Panc1 (cell line): ENCODE measurements around the gene BRSK1. TPM values are rescaled to one million over a fixed set of nuclear protein-coding genes. Genes with fewer than 3 reads are reported as not detected.

Source experiments
- ATAC-seq: fragments of 200-7000 bp; cut with Tn5 transposase; 2 replicates; pipeline ENCODE4 v1.9.1; 2020; ENCODE audit warnings: mild to moderate bottlenecking, moderate library complexity
- BruUV-seq: library from RNA; stranded (reverse); fragments of 400-500 nt; replicated peaks from 2 replicates; lab custom pipeline; 2021; lab: Mats Ljungman, UMichigan
- CTCF ChIA-PET: fragments of 300-600 bp; sonication (Branson Sonifier 250); formaldehyde crosslinking; loops from one replicate; lab custom pipeline; 2022; ENCODE audit warnings: antibody characterized with exemption; lab: Charles Lee
- POLR2A ChIA-PET: fragments of 300-600 bp; sonication (Branson Sonifier 250); formaldehyde crosslinking; loops from one replicate; lab custom pipeline; 2022; ENCODE audit warnings: antibody characterized with exemption; lab: Charles Lee
- DNase-seq: peaks from one replicate; pipeline ENCODE4 v3.0.0-alpha.2; 2010; ENCODE audit warnings: low read depth, low spot score
- H3K27ac ChIP-seq: 2 replicates; pipeline ENCODE4 v1.5.1; 2011; ENCODE audit warnings: mild to moderate bottlenecking, low read length, inconsistent platforms
- H3K27me3 ChIP-seq: fragments of 200-500 bp; sonication (Bioruptor generic); 2 replicates; pipeline ENCODE4 v1.6.0; 2014; ENCODE audit warnings: low read length, inconsistent platforms; ENCODE audit not compliant: control insufficient read depth, insufficient read depth
- H3K36me3 ChIP-seq: fragments of 200-500 bp; sonication (Bioruptor generic); 2 replicates; pipeline ENCODE4 v1.5.1; 2014; ENCODE audit warnings: inconsistent platforms, mild to moderate bottlenecking, low read length, moderate library complexity; ENCODE audit not compliant: control insufficient read depth, insufficient read depth
- H3K4me1 ChIP-seq: 2 replicates; pipeline ENCODE4 v1.5.1; 2011; ENCODE audit warnings: inconsistent platforms, mild to moderate bottlenecking, low read length, moderate library complexity; ENCODE audit not compliant: control insufficient read depth, insufficient read depth
- H3K4me3 ChIP-seq, 2 experiments: 2 replicates each; pipeline ENCODE4 v1.5.1; 2011 to 2012; ENCODE audit warnings: low read depth in 2 of 2, low read length in 2 of 2, mild to moderate bottlenecking in 2 of 2, inconsistent platforms in 1 of 2, moderate library complexity in 1 of 2
- H3K9me3 ChIP-seq: fragments of 200-500 bp; sonication (Bioruptor generic); 2 replicates; pipeline ENCODE4 v1.5.1; 2014; ENCODE audit warnings: low read depth, mild to moderate bottlenecking, inconsistent platforms, low read length, moderate library complexity; ENCODE audit not compliant: control insufficient read depth, insufficient read depth
- CTCF ChIP-seq: fragments of 450-650 bp; IDR thresholded peaks from 2 replicates; pipeline ENCODE4 v1.5.1; 2017; ENCODE audit warnings: mild to moderate bottlenecking
- POLR2AphosphoS5 ChIP-seq: IDR thresholded peaks from 2 replicates; pipeline ENCODE4 v1.6.1; 2012; ENCODE audit warnings: mild to moderate bottlenecking, low read depth, low read length, moderate library complexity
- SIN3A ChIP-seq: IDR thresholded peaks from 2 replicates; pipeline ENCODE4 v1.6.1; 2012; ENCODE audit warnings: low read depth, mild to moderate bottlenecking, low read length, moderate library complexity, borderline replicate concordance; ENCODE audit not compliant: insufficient read depth
- TCF7L2 ChIP-seq: IDR thresholded peaks from 2 replicates; pipeline ENCODE4 v1.6.1; 2011; ENCODE audit warnings: mild to moderate bottlenecking, low read depth, low read length, inconsistent platforms
- in situ Hi-C: cut with HindIII; loops from 2 replicates; pipeline ENCODE4 v1.10.0; 2016; ENCODE audit warnings: low sequenced_read_pairs, low pct_unique_long_range_greater_than_20kb
- intact Hi-C: fragments of 100-400 bp; cut with micrococcal nuclease; formaldehyde crosslinking; loops from one replicate; pipeline ENCODE4 v1.10.0; 2022; ENCODE audit not compliant: unreplicated experiment
- total RNA-seq: library from RNA; stranded (reverse); gene quantifications from one replicate; pipeline ENCODE4 v1.2.1, GENCODE V29; 2021; ENCODE audit not compliant: unreplicated experiment
- TF ChIP-seq, protein P1 (sequence below), 2 experiments: IDR thresholded peaks; 2 replicates each; pipeline ENCODE4 v1.6.1; 2011 to 2012; ENCODE audit warnings: low read depth in 2 of 2, control low read depth in 1 of 2, low read length in 1 of 2, mild to moderate bottlenecking in 1 of 2, moderate library complexity in 1 of 2; ENCODE audit not compliant: insufficient read depth in 1 of 2

BRSK1 gene
- total RNA-seq, 1 experiment from 2014 or later = 7.9 TPM

DNA sequence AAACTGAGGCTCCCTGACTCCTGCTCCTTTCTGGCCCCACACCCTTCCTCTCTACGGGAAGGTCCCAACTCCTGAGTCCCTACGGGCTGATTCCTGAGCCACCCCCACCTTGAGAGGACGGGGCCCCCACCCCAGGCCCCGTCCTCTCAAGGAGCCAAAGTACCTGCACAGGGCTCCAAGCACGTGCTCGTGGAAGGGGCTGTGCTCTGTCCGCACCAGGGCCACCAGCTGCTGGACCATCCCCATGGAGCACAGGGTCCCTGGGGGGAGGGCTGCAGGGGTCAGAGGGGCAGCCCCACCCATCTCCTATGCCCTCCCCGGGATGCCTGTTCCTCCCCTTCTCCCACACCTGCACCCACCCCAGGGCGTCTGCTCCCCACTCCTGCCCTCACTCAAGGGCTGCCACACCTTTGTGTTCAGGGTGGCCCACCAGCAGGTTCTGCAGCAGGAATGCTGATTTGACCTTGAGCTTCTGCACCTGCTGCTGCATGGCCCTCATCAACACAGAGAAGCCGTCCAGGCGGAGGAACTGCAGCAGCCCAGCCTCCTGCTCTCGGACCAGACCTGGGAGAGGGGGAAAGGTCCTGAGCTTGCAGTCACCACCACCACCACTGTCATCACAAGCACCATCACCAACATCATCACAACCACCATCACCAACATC is 17.9 kb upstream of the BRSK1 start:
- intact Hi-C loops = no loop called here
- ATAC-seq = no peak
- in situ Hi-C loops = no loop called here

DNA sequence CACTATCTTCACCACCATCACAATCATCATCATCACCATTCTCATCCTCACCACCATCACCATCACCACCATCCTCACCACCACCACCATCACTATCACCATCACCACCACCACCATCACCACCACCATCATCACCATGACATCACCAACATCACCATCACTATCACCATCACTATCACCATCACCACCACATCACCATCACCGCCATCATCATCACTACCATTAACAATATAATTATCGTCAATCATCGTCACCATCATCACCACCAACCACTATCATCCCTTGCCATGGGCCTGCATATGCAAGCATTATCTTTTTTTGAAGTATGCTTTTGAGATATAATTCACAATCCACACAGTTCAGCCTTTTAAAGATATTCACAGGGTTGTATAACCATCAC is 17.4 kb upstream of the BRSK1 start:
- in situ Hi-C loops (no loop called here), intact Hi-C loops (no loop called here)
- Histone ChIP-seq H3K36me3 (no peaks in the 10 kb centered on the region), H3K4me3 (no peak overlapping the region), H3K27ac (no peak overlapping the region), H3K27me3 (no peaks in the 10 kb centered on the region), H3K4me1 (no peaks in the 10 kb centered on the region), H3K9me3 (no peaks in the 10 kb centered on the region)
- TF ChIP-seq TCF7L2 (no peak), POLR2AphosphoS5 (no peak), CTCF (no peak), SIN3A (no peak)
- TF ChIP-seq, protein P1, sequence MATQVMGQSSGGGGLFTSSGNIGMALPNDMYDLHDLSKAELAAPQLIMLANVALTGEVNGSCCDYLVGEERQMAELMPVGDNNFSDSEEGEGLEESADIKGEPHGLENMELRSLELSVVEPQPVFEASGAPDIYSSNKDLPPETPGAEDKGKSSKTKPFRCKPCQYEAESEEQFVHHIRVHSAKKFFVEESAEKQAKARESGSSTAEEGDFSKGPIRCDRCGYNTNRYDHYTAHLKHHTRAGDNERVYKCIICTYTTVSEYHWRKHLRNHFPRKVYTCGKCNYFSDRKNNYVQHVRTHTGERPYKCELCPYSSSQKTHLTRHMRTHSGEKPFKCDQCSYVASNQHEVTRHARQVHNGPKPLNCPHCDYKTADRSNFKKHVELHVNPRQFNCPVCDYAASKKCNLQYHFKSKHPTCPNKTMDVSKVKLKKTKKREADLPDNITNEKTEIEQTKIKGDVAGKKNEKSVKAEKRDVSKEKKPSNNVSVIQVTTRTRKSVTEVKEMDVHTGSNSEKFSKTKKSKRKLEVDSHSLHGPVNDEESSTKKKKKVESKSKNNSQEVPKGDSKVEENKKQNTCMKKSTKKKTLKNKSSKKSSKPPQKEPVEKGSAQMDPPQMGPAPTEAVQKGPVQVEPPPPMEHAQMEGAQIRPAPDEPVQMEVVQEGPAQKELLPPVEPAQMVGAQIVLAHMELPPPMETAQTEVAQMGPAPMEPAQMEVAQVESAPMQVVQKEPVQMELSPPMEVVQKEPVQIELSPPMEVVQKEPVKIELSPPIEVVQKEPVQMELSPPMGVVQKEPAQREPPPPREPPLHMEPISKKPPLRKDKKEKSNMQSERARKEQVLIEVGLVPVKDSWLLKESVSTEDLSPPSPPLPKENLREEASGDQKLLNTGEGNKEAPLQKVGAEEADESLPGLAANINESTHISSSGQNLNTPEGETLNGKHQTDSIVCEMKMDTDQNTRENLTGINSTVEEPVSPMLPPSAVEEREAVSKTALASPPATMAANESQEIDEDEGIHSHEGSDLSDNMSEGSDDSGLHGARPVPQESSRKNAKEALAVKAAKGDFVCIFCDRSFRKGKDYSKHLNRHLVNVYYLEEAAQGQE (IDR thresholded peaks at IDR 0.05; ENCODE audit: insufficient read depth in 1 of 2, low read depth in 2 of 2, low read length in 1 of 2) = no peak
- no peak for ATAC-seq
- ChIA-PET POLR2A (no interaction called here), CTCF (no interaction called here)
- no peak for DNase-seq
- BruUV-seq = no TSS peak

More for the DNA sequence above, 17.9 kb upstream of the BRSK1 start:
- Histone ChIP-seq H3K4me1 (no peaks in the 10 kb centered on the region), H3K9me3 (no peaks in the 10 kb centered on the region), H3K27me3 (no peaks in the 10 kb centered on the region), H3K27ac (no peak overlapping the region), H3K36me3 (no peaks in the 10 kb centered on the region), H3K4me3 (no peak overlapping the region)
- ChIA-PET CTCF (no interaction called here), POLR2A (no interaction called here)
- no TSS peak for BruUV-seq
- DNase-seq = no peak
- no peak for TF ChIP-seq SIN3A
- TF ChIP-seq POLR2AphosphoS5 = no peak
- no peak for TF ChIP-seq TCF7L2
- TF ChIP-seq, protein P1 (IDR thresholded peaks at IDR 0.05; ENCODE audit: insufficient read depth in 1 of 2, low read depth in 2 of 2, low read length in 1 of 2) = no peak
